Stimulated activated naive B cell treated with anti-CD40 and anti-IgM and Interleukin-4, amounts not matched to agents 10 μg/mL and 1 μg/mL and 100 μg/mL, for 72 hours (primary cell): Measurements from ENCODE around the gene SHMT2.
A peak's percentile ranks its signal among the peaks of the same experiment; 100 is the strongest.

Source experiments
- ATAC-seq, 2 donors: fragments of 150-1000 bp; cut with Tn5 transposase; replicated peaks; 2 replicates each; pipeline ENCODE4 v1.10.0; 2021; ENCODE audit warnings: moderate library complexity in 1 of 2
- DNase-seq: peaks from one replicate; pipeline ENCODE4 v3.0.0; 2021
- H3K27ac Mint-ChIP-seq: one replicate; pipeline ENCODE4 v1.8.0; 2022; ENCODE audit warnings: mild to moderate bottlenecking, mixed read lengths
- H3K27me3 Mint-ChIP-seq, 2 donors: one replicate each; pipeline ENCODE4 v1.8.0; 2022; ENCODE audit warnings: mixed read lengths in 2 of 2
- H3K36me3 Mint-ChIP-seq, 2 donors: one replicate each; pipeline ENCODE4 v1.8.0; 2022; ENCODE audit warnings: mixed read lengths in 2 of 2, mild to moderate bottlenecking in 1 of 2
- H3K4me1 Mint-ChIP-seq, 2 donors: one replicate each; pipeline ENCODE4 v1.8.0; 2022; ENCODE audit warnings: mixed read lengths in 2 of 2, mild to moderate bottlenecking in 1 of 2
- H3K4me3 Mint-ChIP-seq, 2 donors: one replicate each; pipeline ENCODE4 v1.8.0; 2022; ENCODE audit warnings: mild to moderate bottlenecking in 2 of 2, mixed read lengths in 2 of 2, moderate library complexity in 1 of 2
- H3K9me3 Mint-ChIP-seq, 2 donors: one replicate each; pipeline ENCODE4 v1.8.0; 2022; ENCODE audit warnings: mixed read lengths in 2 of 2, mild to moderate bottlenecking in 1 of 2

Gene SHMT2

GRCh38 chr12:57240066-57240921 lies 10.8 kb downstream of the SHMT2 start:
- ATAC-seq (peak; percentile 17 to 20), DNase-seq (no peak)
- peak overlapping the region; percentile 80 for H3K27ac Mint-ChIP-seq
- peaks cover 62 to 63% of the 10 kb centered on the region in 2 donors for H3K27me3 Mint-ChIP-seq
- H3K9me3 Mint-ChIP-seq, result no peaks in the 10 kb centered on the region
- H3K4me3 Mint-ChIP-seq, result peak overlapping the region; percentile 77 to 85
- H3K4me1 Mint-ChIP-seq, result peaks cover 61 to 91% of the 10 kb centered on the region in 2 donors
- peaks cover 6 to 19% of the 10 kb centered on the region in 2 donors for H3K36me3 Mint-ChIP-seq

- peaks cover 6 to 14% of the 10 kb centered on the region in 2 donors for H3K36me3 Mint-ChIP-seq
- peak overlapping the region; percentile 80 for H3K27ac Mint-ChIP-seq
- H3K9me3 Mint-ChIP-seq, result no peaks in the 10 kb centered on the region
- ATAC-seq, result peak in 1 of 2 donors; percentile 12
- H3K4me1 Mint-ChIP-seq, result peaks cover 58 to 84% of the 10 kb centered on the region in 2 donors
- H3K4me3 Mint-ChIP-seq, result peak overlapping the region; percentile 77 to 85
- no peak for DNase-seq
- H3K27me3 Mint-ChIP-seq, result peaks cover 62 to 63% of the 10 kb centered on the region in 2 donors
These were observed 11.5 kb downstream of the SHMT2 start for GRCh38 chr12:57240926-57241401.

GRCh38 chr12:57241402-57242310 lies 12.1 kb downstream of the SHMT2 start:
- Mint-ChIP-seq H3K36me3 (peaks cover 4 to 9% of the 10 kb centered on the region in 2 donors), H3K27me3 (peaks cover 55 to 59% of the 10 kb centered on the region in 2 donors), H3K27ac (peak overlapping the region; percentile 74)

GRCh38 chr12:57242329-57242690 lies 12.8 kb downstream of the SHMT2 start:
- peaks cover 49 to 71% of the 10 kb centered on the region in 2 donors for H3K4me1 Mint-ChIP-seq
- peak overlapping the region; percentile 52 for H3K27ac Mint-ChIP-seq
- no peak for ATAC-seq

More at GRCh38 chr12:57241402-57242310, 12.1 kb downstream of the SHMT2 start:
- no peak for DNase-seq
- Mint-ChIP-seq H3K4me1 (peaks cover 53 to 77% of the 10 kb centered on the region in 2 donors), H3K4me3 (peak overlapping the region; percentile 41 to 85), H3K9me3 (no peaks in the 10 kb centered on the region)
- no peak for ATAC-seq

GRCh38 chr12:57242691-57243454 lies 13.4 kb downstream of the SHMT2 start:
- Mint-ChIP-seq H3K36me3 (peaks cover 0 to 6% of the 10 kb centered on the region in 2 donors), H3K27ac (peak overlapping the region; percentile 71), H3K9me3 (no peaks in the 10 kb centered on the region), H3K27me3 (peaks cover 44 to 48% of the 10 kb centered on the region in 2 donors), H3K4me1 (peaks cover 44 to 65% of the 10 kb centered on the region in 2 donors), H3K4me3 (peak overlapping the region; percentile 75 to 79)
- ATAC-seq (peak; percentile 33 to 37), DNase-seq (no peak)

More at GRCh38 chr12:57242329-57242690, 12.8 kb downstream of the SHMT2 start:
- Mint-ChIP-seq H3K27me3 (peaks cover 50 to 54% of the 10 kb centered on the region in 2 donors), H3K4me3 (peak overlapping the region; percentile 75 to 79), H3K9me3 (no peaks in the 10 kb centered on the region), H3K36me3 (peaks cover 0 to 8% of the 10 kb centered on the region in 2 donors)
- DNase-seq, result no peak

GRCh38 chr12:57243521-57244311 lies 14.2 kb downstream of the SHMT2 start:
- Mint-ChIP-seq H3K27me3 (peaks cover 41 to 42% of the 10 kb centered on the region in 2 donors), H3K4me1 (peaks cover 44 to 59% of the 10 kb centered on the region in 2 donors), H3K9me3 (no peaks in the 10 kb centered on the region), H3K36me3 (peaks cover 0 to 11% of the 10 kb centered on the region in 2 donors), H3K27ac (peak overlapping the region; percentile 72), H3K4me3 (peak overlapping the region; percentile 75 to 79)
- ATAC-seq (peak; percentile 18 to 35), DNase-seq (peak; percentile 59)

- peak overlapping the region in 1 of 2 donors; percentile 34 for H3K4me3 Mint-ChIP-seq
- H3K27me3 Mint-ChIP-seq, result peaks cover 38 to 39% of the 10 kb centered on the region in 2 donors
These were observed 14.8 kb downstream of the SHMT2 start for GRCh38 chr12:57244312-57244696.

GRCh38 chr12:57247041-57247440 lies 17.5 kb downstream of the SHMT2 start:
- H3K9me3 Mint-ChIP-seq, result no peaks in the 10 kb centered on the region
- peaks cover 24 to 36% of the 10 kb centered on the region in 2 donors for H3K4me1 Mint-ChIP-seq
- DNase-seq, result no peak

More at GRCh38 chr12:57244312-57244696, 14.8 kb downstream of the SHMT2 start:
- peaks cover 3 to 16% of the 10 kb centered on the region in 2 donors for H3K36me3 Mint-ChIP-seq
- peak overlapping the region; percentile 15 for H3K27ac Mint-ChIP-seq
- peaks cover 47 to 60% of the 10 kb centered on the region in 2 donors for H3K4me1 Mint-ChIP-seq
- no peaks in the 10 kb centered on the region for H3K9me3 Mint-ChIP-seq
- no peak for ATAC-seq
- DNase-seq, result no peak

GRCh38 chr12:57248934-57249742 lies 19.6 kb downstream of the SHMT2 start:
- no peak overlapping the region for H3K27ac Mint-ChIP-seq
- no peaks in the 10 kb centered on the region for H3K9me3 Mint-ChIP-seq
- DNase-seq (no peak), ATAC-seq (peak; percentile 16 to 27)
- peaks cover 9 to 15% of the 10 kb centered on the region in 2 donors for H3K4me1 Mint-ChIP-seq
- peaks cover 3 to 25% of the 10 kb centered on the region in 2 donors for H3K36me3 Mint-ChIP-seq
- peaks cover 10 to 11% of the 10 kb centered on the region in 2 donors for H3K27me3 Mint-ChIP-seq
- H3K4me3 Mint-ChIP-seq, result peak overlapping the region; percentile 19 to 73

More at GRCh38 chr12:57247041-57247440, 17.5 kb downstream of the SHMT2 start:
- Mint-ChIP-seq H3K36me3 (peaks cover 3 to 16% of the 10 kb centered on the region in 2 donors), H3K27me3 (peaks cover 23 to 27% of the 10 kb centered on the region in 2 donors), H3K27ac (no peak overlapping the region), H3K4me3 (no peak overlapping the region)
- no peak for ATAC-seq

- Mint-ChIP-seq H3K4me1 (peaks cover 8 to 13% of the 10 kb centered on the region in 2 donors), H3K27ac (no peak overlapping the region), H3K27me3 (no peaks in the 10 kb centered on the region), H3K9me3 (no peaks in the 10 kb centered on the region), H3K4me3 (no peak overlapping the region), H3K36me3 (peaks cover 3 to 32% of the 10 kb centered on the region in 2 donors)
- no peak for DNase-seq
- ATAC-seq, result no peak
These were observed 21.0 kb downstream of the SHMT2 start for GRCh38 chr12:57250541-57250940.

GRCh38 chr12:57250956-57251355 lies 21.4 kb downstream of the SHMT2 start, which contains the start of gene STAC3:
STAC3 (minus strand) TSS chr12:57251187; CDS start chr12:57249636, 1,551 bp downstream.
- H3K4me3 Mint-ChIP-seq, result no peak within 1 kb of the TSS
- H3K9me3 Mint-ChIP-seq, result no peaks in the 10 kb centered on the region
- peaks cover 6 to 35% of the 10 kb centered on the region in 2 donors for H3K36me3 Mint-ChIP-seq
- H3K27ac Mint-ChIP-seq, result no peak within 1 kb of the TSS
- DNase-seq (no peak), ATAC-seq (no peak)
- H3K4me1 Mint-ChIP-seq, result peaks cover 8 to 13% of the 10 kb centered on the region in 2 donors
- H3K27me3 Mint-ChIP-seq, result no peaks in the 10 kb centered on the region
